ENCODE measurements around the gene OR6B2. TPM values are rescaled to one million over a fixed set of nuclear protein-coding genes. Genes with fewer than 3 reads are reported as not detected.
A peak's percentile ranks its signal among the peaks of the same experiment; 100 is the strongest.

Gene OR6B2
- total RNA-seq: not detected

- no peak for DNase-seq
- ATAC-seq: no peak
- H3K4me1 Mint-ChIP-seq (ENCODE audit: low read depth): peaks cover 4% of the 10 kb centered on the region
- ChIA-PET POLR2A (no interaction called here), CTCF (no interaction called here)
- peaks cover 25% of the 10 kb centered on the region for H3K27me3 Mint-ChIP-seq (ENCODE audit: low read depth)
- H3K27ac Mint-ChIP-seq: no peak within 1 kb of the TSS
- no peaks in the 10 kb centered on the region for H3K36me3 Mint-ChIP-seq (ENCODE audit: low read depth)
- H3K4me3 Mint-ChIP-seq: no peak within 1 kb of the TSS
- H3K9me3 Mint-ChIP-seq (ENCODE audit: insufficient read depth): no peaks in the 10 kb centered on the region
These were observed at the start of gene OR6B2 for GRCh38 chr2:240030379-240031094. TSS of gene OR6B2 (minus strand) at chr2:240030429. CDS start at chr2:240030429, 0 bp downstream.

- Mint-ChIP-seq H3K36me3 (ENCODE audit: low read depth) (no peaks in the 10 kb centered on the region), H3K27me3 (ENCODE audit: low read depth) (peaks cover 11% of the 10 kb centered on the region), H3K9me3 (ENCODE audit: insufficient read depth) (peaks cover 31% of the 10 kb centered on the region), H3K27ac (no peak overlapping the region), H3K4me1 (ENCODE audit: low read depth) (no peaks in the 10 kb centered on the region), H3K4me3 (no peak overlapping the region)
- DNase-seq: no peak
- no peak for ATAC-seq
- CTCF ChIA-PET: no interaction called here
- POLR2A ChIA-PET: no interaction called here
These were observed 48.4 kb upstream of the OR6B2 start for GRCh38 chr2:240078631-240079030.

GRCh38 chr2:240077442-240077841, 47.2 kb upstream of the OR6B2 start:
- CTCF ChIA-PET: no interaction called here
- Mint-ChIP-seq H3K4me1 (ENCODE audit: low read depth) (no peaks in the 10 kb centered on the region), H3K27me3 (ENCODE audit: low read depth) (peaks cover 6% of the 10 kb centered on the region)

GRCh38 chr2:240074545-240074944, 44.3 kb upstream of the OR6B2 start:
- Mint-ChIP-seq H3K4me1 (ENCODE audit: low read depth) (no peaks in the 10 kb centered on the region), H3K4me3 (no peak overlapping the region), H3K27ac (no peak overlapping the region), H3K27me3 (ENCODE audit: low read depth) (peaks cover 10% of the 10 kb centered on the region), H3K36me3 (ENCODE audit: low read depth) (no peaks in the 10 kb centered on the region), H3K9me3 (ENCODE audit: insufficient read depth) (peaks cover 31% of the 10 kb centered on the region)
- ATAC-seq (no peak), DNase-seq (no peak)
- POLR2A ChIA-PET: no interaction called here
- CTCF ChIA-PET: interaction anchor here (1.4 to 1.6 kb wide), 2 partner anchors 11 to 13 kb away, joined by 3 to 8 read pairs; no protein-coding TSS in a partner anchor

More at GRCh38 chr2:240077442-240077841, 47.2 kb upstream of the OR6B2 start:
- ATAC-seq (no peak), DNase-seq (no peak)
- POLR2A ChIA-PET: no interaction called here
- Mint-ChIP-seq H3K4me3 (no peak overlapping the region), H3K36me3 (ENCODE audit: low read depth) (no peaks in the 10 kb centered on the region), H3K9me3 (ENCODE audit: insufficient read depth) (peaks cover 31% of the 10 kb centered on the region), H3K27ac (no peak overlapping the region)

- ChIA-PET POLR2A (no interaction called here), CTCF (interaction anchor here (1.5 to 2.5 kb wide), 2 partner anchors 10 to 79 kb away, joined by 5 to 8 read pairs; no protein-coding TSS in a partner anchor)
- DNase-seq: no peak
- H3K27me3 Mint-ChIP-seq (ENCODE audit: low read depth): peaks cover 18% of the 10 kb centered on the region
- H3K4me3 Mint-ChIP-seq: no peak overlapping the region
- H3K36me3 Mint-ChIP-seq (ENCODE audit: low read depth): no peaks in the 10 kb centered on the region
- peaks cover 2% of the 10 kb centered on the region for H3K9me3 Mint-ChIP-seq (ENCODE audit: insufficient read depth)
- no peak overlapping the region for H3K27ac Mint-ChIP-seq
- no peaks in the 10 kb centered on the region for H3K4me1 Mint-ChIP-seq (ENCODE audit: low read depth)
- ATAC-seq: no peak
These were observed 40.7 kb upstream of the OR6B2 start for GRCh38 chr2:240070907-240071306.

- Mint-ChIP-seq H3K27me3 (ENCODE audit: low read depth) (peaks cover 20% of the 10 kb centered on the region), H3K27ac (no peak overlapping the region), H3K4me1 (ENCODE audit: low read depth) (no peaks in the 10 kb centered on the region), H3K4me3 (no peak overlapping the region), H3K36me3 (ENCODE audit: low read depth) (no peaks in the 10 kb centered on the region), H3K9me3 (ENCODE audit: insufficient read depth) (no peaks in the 10 kb centered on the region)
- ChIA-PET CTCF (interaction anchor here (1.0 to 1.4 kb wide), 2 partner anchors 9 to 73 kb away, joined by 3 to 4 read pairs; no protein-coding TSS in a partner anchor), POLR2A (no interaction called here)
- ATAC-seq (no peak), DNase-seq (no peak)
These were observed 39.6 kb upstream of the OR6B2 start for GRCh38 chr2:240069829-240070228.

GRCh38 chr2:240068193-240068592, 38.0 kb upstream of the OR6B2 start:
- peaks cover 27% of the 10 kb centered on the region for H3K27me3 Mint-ChIP-seq (ENCODE audit: low read depth)
- POLR2A ChIA-PET: no interaction called here
- DNase-seq: no peak
- no peak overlapping the region for H3K4me3 Mint-ChIP-seq
- no peaks in the 10 kb centered on the region for H3K4me1 Mint-ChIP-seq (ENCODE audit: low read depth)
- H3K9me3 Mint-ChIP-seq (ENCODE audit: insufficient read depth): no peaks in the 10 kb centered on the region
- no peak overlapping the region for H3K27ac Mint-ChIP-seq
- CTCF ChIA-PET: no interaction called here
- no peak for ATAC-seq
- no peaks in the 10 kb centered on the region for H3K36me3 Mint-ChIP-seq (ENCODE audit: low read depth)

GRCh38 chr2:240066489-240066888, 36.3 kb upstream of the OR6B2 start:
- peaks cover 35% of the 10 kb centered on the region for H3K27me3 Mint-ChIP-seq (ENCODE audit: low read depth)
- no peaks in the 10 kb centered on the region for H3K9me3 Mint-ChIP-seq (ENCODE audit: insufficient read depth)
- no peak overlapping the region for H3K4me3 Mint-ChIP-seq
- DNase-seq (no peak), ATAC-seq (no peak)
- ChIA-PET CTCF (interaction anchor here (3.1 kb wide), 1 partner anchor 77 kb away, joined by 13 read pairs; no protein-coding TSS in a partner anchor), POLR2A (no interaction called here)
- H3K4me1 Mint-ChIP-seq (ENCODE audit: low read depth): no peaks in the 10 kb centered on the region
- H3K27ac Mint-ChIP-seq: no peak overlapping the region
- no peaks in the 10 kb centered on the region for H3K36me3 Mint-ChIP-seq (ENCODE audit: low read depth)

GRCh38 chr2:240064898-240065297, 34.7 kb upstream of the OR6B2 start:
- no peak overlapping the region for H3K4me3 Mint-ChIP-seq
- no peaks in the 10 kb centered on the region for H3K36me3 Mint-ChIP-seq (ENCODE audit: low read depth)
- ATAC-seq (no peak), DNase-seq (no peak)
- no peak overlapping the region for H3K27ac Mint-ChIP-seq
- ChIA-PET POLR2A (no interaction called here), CTCF (interaction anchor here (3.1 kb wide), 1 partner anchor 79 kb away, joined by 13 read pairs; no protein-coding TSS in a partner anchor)
- peaks cover 33% of the 10 kb centered on the region for H3K27me3 Mint-ChIP-seq (ENCODE audit: low read depth)
- no peaks in the 10 kb centered on the region for H3K4me1 Mint-ChIP-seq (ENCODE audit: low read depth)
- H3K9me3 Mint-ChIP-seq (ENCODE audit: insufficient read depth): no peaks in the 10 kb centered on the region

- Mint-ChIP-seq H3K36me3 (ENCODE audit: low read depth) (no peaks in the 10 kb centered on the region), H3K4me3 (no peak overlapping the region), H3K9me3 (ENCODE audit: insufficient read depth) (no peaks in the 10 kb centered on the region), H3K4me1 (ENCODE audit: low read depth) (no peaks in the 10 kb centered on the region), H3K27ac (no peak overlapping the region), H3K27me3 (ENCODE audit: low read depth) (peaks cover 23% of the 10 kb centered on the region)
- POLR2A ChIA-PET: no interaction called here
- CTCF ChIA-PET: interaction anchor here (0.7 to 3.8 kb wide), 15 partner anchors 8 to 378 kb away, joined by 3 to 73 read pairs (median 5); no protein-coding TSS in a partner anchor
- DNase-seq: peak; percentile 62
- ATAC-seq: peak; percentile 84
These were observed 30.9 kb upstream of the OR6B2 start for GRCh38 chr2:240060977-240061591.

GRCh38 chr2:240056678-240057077, 26.4 kb upstream of the OR6B2 start:
- Mint-ChIP-seq H3K36me3 (ENCODE audit: low read depth) (no peaks in the 10 kb centered on the region), H3K27ac (no peak overlapping the region), H3K27me3 (ENCODE audit: low read depth) (peaks cover 21% of the 10 kb centered on the region), H3K9me3 (ENCODE audit: insufficient read depth) (no peaks in the 10 kb centered on the region), H3K4me3 (no peak overlapping the region), H3K4me1 (ENCODE audit: low read depth) (no peaks in the 10 kb centered on the region)
- ChIA-PET POLR2A (no interaction called here), CTCF (no interaction called here)
- DNase-seq (no peak), ATAC-seq (no peak)

- Mint-ChIP-seq H3K36me3 (ENCODE audit: low read depth) (no peaks in the 10 kb centered on the region), H3K27ac (no peak overlapping the region), H3K4me1 (ENCODE audit: low read depth) (no peaks in the 10 kb centered on the region), H3K27me3 (ENCODE audit: low read depth) (peaks cover 26% of the 10 kb centered on the region), H3K9me3 (ENCODE audit: insufficient read depth) (no peaks in the 10 kb centered on the region), H3K4me3 (no peak overlapping the region)
- DNase-seq (no peak), ATAC-seq (no peak)
- ChIA-PET CTCF (no interaction called here), POLR2A (no interaction called here)
These were observed 25.1 kb upstream of the OR6B2 start for GRCh38 chr2:240055177-240055917.

Data from activated CD8-positive, alpha-beta T cell treated with anti-CD3 and anti-CD28 coated beads, Interleukin-2, amount 10 ng/mL, durations not matched to agents 7 days and 5 days (primary cell).